GF-D8 (cell line): ENCODE results near the gene RBFOX2.

Experiments used
- DNase-seq: peaks from one replicate; lab custom pipeline; 2025; lab: John Stamatoyannopoulos, UW

The RBFOX2 gene

DNA sequence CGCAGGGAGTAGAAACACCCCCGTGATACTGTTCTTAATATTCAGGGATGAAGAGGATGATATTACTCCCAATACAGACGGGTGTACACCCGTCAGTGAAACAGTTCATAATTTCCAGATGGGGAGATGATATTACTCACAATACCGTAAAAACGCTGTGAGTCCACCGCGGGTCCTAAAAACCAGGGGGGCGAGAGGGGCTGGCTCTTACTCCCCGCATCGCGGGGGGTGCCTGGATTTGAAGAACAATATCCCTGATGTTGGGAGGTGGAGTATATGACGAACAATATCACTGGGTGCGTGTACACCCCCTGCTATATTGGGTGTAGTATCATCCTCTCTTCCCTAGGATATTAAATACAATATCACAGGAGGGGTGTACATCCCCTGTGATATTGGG lies 331.5 kb downstream of the RBFOX2 start:
- DNase-seq: no peak

DNA sequence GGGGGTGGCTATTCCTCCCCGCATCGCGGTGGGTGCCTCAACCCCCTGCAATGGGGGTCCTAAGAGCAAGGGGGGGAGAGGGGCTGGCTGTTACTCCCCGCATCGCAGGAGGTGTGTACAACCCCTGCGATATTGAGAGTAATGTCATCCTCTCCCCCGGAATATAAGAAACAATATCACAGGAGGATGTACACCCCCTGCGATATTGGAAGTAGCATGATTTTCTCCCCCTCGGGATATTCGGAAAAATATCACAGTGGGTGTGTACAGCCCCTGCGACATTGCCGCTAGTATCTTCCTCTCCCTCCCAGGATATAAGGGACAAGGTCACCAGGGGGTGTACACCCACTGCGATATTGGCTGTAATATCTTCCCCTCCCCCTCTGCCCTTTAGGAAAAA lies 333.4 kb downstream of the RBFOX2 start:
- no peak for DNase-seq

- DNase-seq: no peak
Observed at GRCh38 chr22:35690001-35690400, 338.6 kb downstream of the RBFOX2 start.

GRCh38 chr22:35688913-35689675 lies 339.5 kb downstream of the RBFOX2 start:
- DNase-seq: no peak
